Prostate gland (tissue), 2 donors: ENCODE measurements around the gene SPATA12. TPM values are rescaled to one million over a fixed set of nuclear protein-coding genes. Genes with fewer than 3 reads are reported as not detected.

Experiments used
- DNase-seq: peaks from one replicate; pipeline ENCODE4 v3.0.0-alpha.2; 2019; ENCODE audit warnings: low spot score
- H3K27ac ChIP-seq, 2 donors: fragments of 200-600 bp; sonication (generic); 2 replicates each; pipeline ENCODE4 v1.5.1; 2017 to 2019
- H3K27me3 ChIP-seq: fragments of 200-600 bp; sonication (generic); replicated peaks from 2 replicates; pipeline ENCODE4 v1.5.1; 2019; ENCODE audit not compliant: insufficient read depth
- H3K36me3 ChIP-seq, 2 donors: fragments of 200-600 bp; sonication (generic); 1 replicate in 1 of 2; 2 replicates in 1 of 2; pipeline versions ENCODE4 v1.5.1 to v1.8.1; 2017 to 2019
- H3K4me1 ChIP-seq: fragments of 200-600 bp; sonication (generic); replicated peaks from 2 replicates; pipeline ENCODE4 v1.5.1; 2019
- H3K4me3 ChIP-seq, 2 donors: fragments of 200-600 bp; sonication (generic); 2 replicates each; pipeline ENCODE4 v1.5.1; 2017 to 2019
- H3K9me3 ChIP-seq: fragments of 200-600 bp; sonication (generic); 2 replicates; pipeline ENCODE4 v1.5.1; 2017
- POLR2A ChIP-seq: fragments of 450-650 bp; IDR thresholded peaks from one replicate; pipeline ENCODE4 v1.6.1; 2016; ENCODE audit warnings: antibody characterized with exemption, mild to moderate bottlenecking
- POLR2AphosphoS5 ChIP-seq: sonication (generic); formaldehyde crosslinking; IDR thresholded peaks from one replicate; pipeline ENCODE4 v1.6.1; 2017; ENCODE audit warnings: antibody characterized with exemption
- WGBS: methylation state at CpG from one replicate; pipeline ENCODE4 v1.1.5; 2018; 5-methylcytosine and 5-hydroxymethylcytosine counted together
- intact Hi-C: fragments of 100-400 bp; cut with DNase I; formaldehyde crosslinking; loops from one replicate; pipeline ENCODE4 v1.14.2; 2022
- total RNA-seq, 2 donors: library from RNA; depleted of rRNA; stranded (reverse); fragments of >200 nt; gene quantifications; one replicate each; pipeline ENCODE4 v1.1.0, GENCODE V29; 2016
- TF ChIP-seq, protein P1 (sequence below), 4 experiments: fragments of 200-600 bp in 2 of 4; fragments of 450-650 bp in 2 of 4; sonication (generic) in 2 of 4; IDR thresholded peaks; 1 replicate in 3 of 4; 2 replicates in 1 of 4; pipeline ENCODE4 v1.5.1; 2016 to 2019; ENCODE audit warnings: antibody characterized with exemption in 4 of 4, mild to moderate bottlenecking in 2 of 4, moderate library complexity in 2 of 4

Gene SPATA12
- total RNA-seq, 2 donors from 2014 or later = 0.28 TPM; not detected in 1

- no peaks in the 10 kb centered on the region for H3K27me3 ChIP-seq
- no peak overlapping the region for H3K27ac ChIP-seq
- H3K4me3 ChIP-seq = no peak overlapping the region
- intact Hi-C loops = no loop called here
- WGBS = 86% methylated on average over 3 of the region's 3 CpGs
- TF ChIP-seq POLR2A (no peak), POLR2AphosphoS5 (no peak)
- TF ChIP-seq, protein P1, sequence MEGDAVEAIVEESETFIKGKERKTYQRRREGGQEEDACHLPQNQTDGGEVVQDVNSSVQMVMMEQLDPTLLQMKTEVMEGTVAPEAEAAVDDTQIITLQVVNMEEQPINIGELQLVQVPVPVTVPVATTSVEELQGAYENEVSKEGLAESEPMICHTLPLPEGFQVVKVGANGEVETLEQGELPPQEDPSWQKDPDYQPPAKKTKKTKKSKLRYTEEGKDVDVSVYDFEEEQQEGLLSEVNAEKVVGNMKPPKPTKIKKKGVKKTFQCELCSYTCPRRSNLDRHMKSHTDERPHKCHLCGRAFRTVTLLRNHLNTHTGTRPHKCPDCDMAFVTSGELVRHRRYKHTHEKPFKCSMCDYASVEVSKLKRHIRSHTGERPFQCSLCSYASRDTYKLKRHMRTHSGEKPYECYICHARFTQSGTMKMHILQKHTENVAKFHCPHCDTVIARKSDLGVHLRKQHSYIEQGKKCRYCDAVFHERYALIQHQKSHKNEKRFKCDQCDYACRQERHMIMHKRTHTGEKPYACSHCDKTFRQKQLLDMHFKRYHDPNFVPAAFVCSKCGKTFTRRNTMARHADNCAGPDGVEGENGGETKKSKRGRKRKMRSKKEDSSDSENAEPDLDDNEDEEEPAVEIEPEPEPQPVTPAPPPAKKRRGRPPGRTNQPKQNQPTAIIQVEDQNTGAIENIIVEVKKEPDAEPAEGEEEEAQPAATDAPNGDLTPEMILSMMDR (IDR thresholded peaks at IDR 0.05) = no peak
- no peaks in the 10 kb centered on the region for H3K9me3 ChIP-seq
- H3K36me3 ChIP-seq = no peaks in the 10 kb centered on the region
- no peak for DNase-seq
- no peaks in the 10 kb centered on the region for H3K4me1 ChIP-seq
Observed at GRCh38 chr3:57061556-57061955, 1.1 kb downstream of the SPATA12 start.

DNA sequence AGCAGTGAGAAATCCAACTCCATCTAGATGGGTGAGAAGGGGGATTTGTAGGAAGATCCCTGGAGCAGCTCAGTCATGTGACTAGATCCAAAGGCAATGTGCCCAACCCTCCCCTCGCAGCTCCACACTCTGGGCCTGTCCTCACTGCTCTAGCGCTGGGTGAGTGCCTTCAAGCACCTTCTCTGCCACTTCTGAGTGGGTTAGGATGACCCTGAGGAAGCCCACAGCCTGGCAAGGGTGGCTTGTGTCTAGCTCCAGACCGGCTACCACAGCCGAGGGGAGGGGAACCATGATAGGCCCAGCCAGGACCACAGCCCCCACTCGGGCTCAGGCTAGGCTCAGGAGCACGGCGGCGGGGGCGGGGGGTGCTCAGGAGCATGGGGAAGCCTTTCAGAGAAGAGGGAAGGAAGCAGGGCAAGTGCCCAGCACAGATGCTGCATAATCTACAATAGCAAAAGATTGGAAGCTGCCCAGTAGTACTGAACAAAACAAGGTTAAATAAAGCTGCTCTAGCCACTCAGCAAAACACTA, 1.7 kb downstream of the SPATA12 start:
- peak overlapping the region in 1 of 2 donors; percentile 38 for H3K27ac ChIP-seq

GRCh38 chr3:57063032-57063431, 2.6 kb downstream of the SPATA12 start:
- DNase-seq = no peak
- no peak for TF ChIP-seq POLR2A
- no peak for TF ChIP-seq POLR2AphosphoS5
- TF ChIP-seq, protein P1 (IDR thresholded peaks at IDR 0.05) = no peak
- intact Hi-C loops = no loop called here
- WGBS = 91% methylated on average over 5 of the region's 5 CpGs
- Histone ChIP-seq H3K9me3 (no peaks in the 10 kb centered on the region), H3K4me3 (no peak overlapping the region), H3K4me1 (no peaks in the 10 kb centered on the region), H3K27me3 (no peaks in the 10 kb centered on the region), H3K36me3 (no peaks in the 10 kb centered on the region), H3K27ac (peak overlapping the region in 1 of 2 donors; percentile 38)

More for the DNA sequence above, 1.7 kb downstream of the SPATA12 start:
- 47% methylated on average over 9 of the region's 9 CpGs for WGBS
- Histone ChIP-seq H3K36me3 (no peaks in the 10 kb centered on the region), H3K27me3 (no peaks in the 10 kb centered on the region), H3K4me1 (no peaks in the 10 kb centered on the region), H3K9me3 (no peaks in the 10 kb centered on the region), H3K4me3 (no peak overlapping the region)
- DNase-seq = no peak
- intact Hi-C loops = no loop called here
- TF ChIP-seq POLR2AphosphoS5 = no peak
- TF ChIP-seq POLR2A = no peak
- TF ChIP-seq, protein P1 (IDR thresholded peaks at IDR 0.05) = no peak

DNA sequence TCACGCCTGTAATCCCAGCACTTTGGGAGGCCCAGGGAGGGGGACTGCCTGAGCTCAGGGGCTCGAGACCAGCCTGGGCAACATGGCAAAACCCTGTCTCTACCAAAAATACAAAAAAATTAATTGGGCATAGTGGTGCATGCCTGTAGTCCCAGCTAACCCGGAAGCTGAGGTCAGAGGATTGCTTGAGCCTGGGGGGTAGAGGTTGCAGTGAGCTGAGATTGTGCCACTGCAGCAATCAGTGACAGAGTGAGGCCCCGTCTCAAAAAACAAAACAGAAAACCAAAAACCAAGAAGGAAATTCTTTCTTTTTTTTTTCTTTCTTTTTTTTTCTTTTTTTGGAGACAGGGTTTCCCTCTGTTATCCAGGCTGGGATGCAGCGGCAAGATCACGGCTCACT, 3.5 kb downstream of the SPATA12 start:
- TF ChIP-seq, protein P1 (IDR thresholded peaks at IDR 0.05) = no peak
- no peak for TF ChIP-seq POLR2A
- no peak for TF ChIP-seq POLR2AphosphoS5
- intact Hi-C loops = no loop called here
- WGBS = 84% methylated on average over 6 of the region's 6 CpGs
- Histone ChIP-seq H3K4me1 (peaks cover 3% of the 10 kb centered on the region), H3K9me3 (no peaks in the 10 kb centered on the region), H3K27me3 (no peaks in the 10 kb centered on the region), H3K27ac (no peak overlapping the region), H3K4me3 (no peak overlapping the region), H3K36me3 (no peaks in the 10 kb centered on the region)
- no peak for DNase-seq

DNA sequence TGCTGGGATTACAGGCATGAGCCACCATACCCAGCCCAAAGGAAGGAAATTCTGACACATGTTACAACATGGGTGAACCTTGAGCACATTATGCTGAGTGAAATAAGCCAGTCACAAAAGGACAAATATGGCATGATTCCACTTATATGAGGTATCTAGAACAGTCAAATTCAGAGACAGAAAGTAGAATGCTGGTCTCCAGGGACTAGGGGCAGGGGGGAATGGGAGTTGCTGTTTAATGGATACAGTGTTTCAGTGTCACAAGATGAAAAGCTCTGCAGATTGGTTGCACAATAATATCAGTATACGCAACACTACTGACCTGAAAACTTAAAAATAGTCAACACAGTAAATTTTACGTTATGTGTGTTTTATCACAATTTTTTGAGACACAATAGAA, 4.1 kb downstream of the SPATA12 start:
- H3K27ac ChIP-seq = no peak overlapping the region
- H3K9me3 ChIP-seq = no peaks in the 10 kb centered on the region
- no peaks in the 10 kb centered on the region for H3K27me3 ChIP-seq
- TF ChIP-seq, protein P1 (IDR thresholded peaks at IDR 0.05) = no peak
- no peak for TF ChIP-seq POLR2AphosphoS5
- no peak for TF ChIP-seq POLR2A
- WGBS = 86% methylated on average over 2 of the region's 2 CpGs
- no peak overlapping the region for H3K4me3 ChIP-seq
- DNase-seq = no peak
- intact Hi-C loops = no loop called here
- no peaks in the 10 kb centered on the region for H3K36me3 ChIP-seq
- peaks cover 3% of the 10 kb centered on the region for H3K4me1 ChIP-seq
